Measurements from ENCODE around the gene ITFG1. TPM values are rescaled to one million over a fixed set of nuclear protein-coding genes. Genes with fewer than 3 reads are reported as not detected.

The ITFG1 gene
- total RNA-seq, 1 experiment from 2014 or later, result 20.0 TPM

DNA sequence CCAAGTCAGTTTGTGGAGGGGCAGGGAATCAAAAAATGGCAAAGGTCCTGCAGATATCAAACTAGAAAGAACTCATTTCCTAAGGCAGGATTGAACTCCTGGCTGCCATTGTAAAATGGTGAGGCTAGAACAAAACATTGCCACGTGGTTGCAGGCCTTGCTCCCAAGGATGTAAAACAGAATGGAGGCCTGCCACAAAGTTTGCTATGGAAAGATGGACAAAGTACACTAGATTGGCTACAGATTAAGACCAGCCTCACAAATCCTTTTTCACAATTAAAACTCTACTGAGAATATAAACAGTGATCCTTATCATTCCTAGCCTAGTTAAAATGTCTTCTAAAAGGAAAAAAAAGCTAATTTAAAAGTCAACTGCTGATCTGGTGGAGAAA lies 31.2 kb upstream of the ITFG1 start:
- no TSS peak for BruUV-seq (replicated peaks)
- H3K4me2 ChIP-seq (ENCODE audit: low read length), result no peak overlapping the region
- intact Hi-C loops (cut with micrococcal nuclease), result no loop called here
- H3K9ac ChIP-seq (ENCODE audit: low read length), result no peak overlapping the region
- no peak overlapping the region for H3K27ac ChIP-seq (ENCODE audit: low read length)
- TF ChIP-seq EZH2phosphoT487 (IDR thresholded peaks at IDR 0.05; ENCODE audit: borderline replicate concordance, low read length) (no peak), CTCF (conservative IDR thresholded peaks at IDR 0.05; ENCODE audit: low read depth, low read length) (no peak), EZH2 (IDR thresholded peaks at IDR 0.05; ENCODE audit: low read length, unreplicated experiment) (no peak)
- H3K36me3 ChIP-seq (ENCODE audit: low read depth, low read length), result peaks cover 15% of the 10 kb centered on the region; the same call in 1 of the 2 replicates
- peaks cover 15% of the 10 kb centered on the region; the same call in 1 of the 2 replicates for H3K9me3 ChIP-seq (ENCODE audit: low read length)
- H3F3A ChIP-seq (ENCODE audit: low read length, unreplicated experiment), result no peaks in the 10 kb centered on the region
- no peaks in the 10 kb centered on the region for H4K20me1 ChIP-seq (ENCODE audit: low read length)
- H3K27me3 ChIP-seq (ENCODE audit: low read length), result no peaks in the 10 kb centered on the region
- CTCF ChIA-PET, result no interaction called here
- no peak overlapping the region for H3K4me3 ChIP-seq (ENCODE audit: low read length)
- ATAC-seq (no peak), DNase-seq (no peak)
- POLR2A ChIA-PET (ENCODE audit: unreplicated experiment), result no interaction called here
- no peak overlapping the region for H2AFZ ChIP-seq (ENCODE audit: low read length)
- H3K9me2 ChIP-seq (replicated peaks; ENCODE audit: low read length), result no peaks in the 10 kb centered on the region
- H3K79me2 ChIP-seq (ENCODE audit: low read length), result no peaks in the 10 kb centered on the region
- H3K4me1 ChIP-seq (ENCODE audit: insufficient read depth, low read length), result no peaks in the 10 kb centered on the region

- Histone ChIP-seq H3K9me3 (ENCODE audit: low read length) (peaks cover 15% of the 10 kb centered on the region; the same call in 1 of the 2 replicates), H3K27ac (ENCODE audit: low read length) (no peak overlapping the region)
- CTCF ChIA-PET, result no interaction called here
Observed at GRCh38 chr16:47490471-47490870, 29.6 kb upstream of the ITFG1 start.

More at GRCh38 chr16:47490471-47490870, 29.6 kb upstream of the ITFG1 start:
- H3K36me3 ChIP-seq (ENCODE audit: low read depth, low read length), result peaks cover 15% of the 10 kb centered on the region; the same call in 1 of the 2 replicates
- no peak overlapping the region for H2AFZ ChIP-seq (ENCODE audit: low read length)
- POLR2A ChIA-PET (ENCODE audit: unreplicated experiment), result no interaction called here
- no peak overlapping the region for H3K9ac ChIP-seq (ENCODE audit: low read length)
- H3F3A ChIP-seq (ENCODE audit: low read length, unreplicated experiment), result no peaks in the 10 kb centered on the region
- H3K4me1 ChIP-seq (ENCODE audit: insufficient read depth, low read length), result peaks cover 3% of the 10 kb centered on the region; the same call in 1 of the 2 replicates
- DNase-seq (no peak), ATAC-seq (no peak)
- H3K4me3 ChIP-seq (ENCODE audit: low read length), result no peak overlapping the region
- no TSS peak for BruUV-seq (replicated peaks)
- H3K27me3 ChIP-seq (ENCODE audit: low read length), result no peaks in the 10 kb centered on the region
- TF ChIP-seq CTCF (conservative IDR thresholded peaks at IDR 0.05; ENCODE audit: low read depth, low read length) (no peak), EZH2phosphoT487 (IDR thresholded peaks at IDR 0.05; ENCODE audit: borderline replicate concordance, low read length) (no peak)
- H3K9me2 ChIP-seq (replicated peaks; ENCODE audit: low read length), result no peaks in the 10 kb centered on the region
- intact Hi-C loops (cut with micrococcal nuclease), result no loop called here
- no peaks in the 10 kb centered on the region for H4K20me1 ChIP-seq (ENCODE audit: low read length)
- peaks cover 3% of the 10 kb centered on the region; the same call in 1 of the 2 replicates for H3K79me2 ChIP-seq (ENCODE audit: low read length)
- no peak overlapping the region for H3K4me2 ChIP-seq (ENCODE audit: low read length)

Measured in PC-3 (cell line).